Loucy (cell line): ENCODE data around the gene ADCY6.

Experiments
- CTCF ChIP-seq: fragments of 200-600 bp; sonication (generic); conservative IDR thresholded peaks from 2 replicates; pipeline ENCODE4 v1.5.1; 2014; ENCODE audit warnings: mild to moderate bottlenecking, antibody characterized with exemption, low read length
- EZH2phosphoT487 ChIP-seq: fragments of 200-600 bp; IDR thresholded peaks from 2 replicates; pipeline ENCODE4 v1.6.1; 2018; ENCODE audit warnings: antibody characterized with exemption, mild to moderate bottlenecking, moderate library complexity, borderline replicate concordance

- TF ChIP-seq CTCF (no peak), EZH2phosphoT487 (no peak)
Observed at GRCh38 chr12:48779869-48780268, 9.0 kb downstream of the ADCY6 start.
